Hippocampal formation (tissue), 2 donors: Measurements from ENCODE around the gene COMMD4.
"Not testable (repeated sequence)": the region's sequence is repeated elsewhere in the genome, so short reads cannot be mapped to it uniquely, and the experiment has no call there.

Experiments
- DNase-seq, 2 donors: peaks; one replicate each; lab custom pipeline; 2025; lab: John Stamatoyannopoulos, UW

Gene COMMD4

GRCh38 chr15:75371901-75372688 lies 36.2 kb downstream of the COMMD4 start:
- no peak for DNase-seq

DNA sequence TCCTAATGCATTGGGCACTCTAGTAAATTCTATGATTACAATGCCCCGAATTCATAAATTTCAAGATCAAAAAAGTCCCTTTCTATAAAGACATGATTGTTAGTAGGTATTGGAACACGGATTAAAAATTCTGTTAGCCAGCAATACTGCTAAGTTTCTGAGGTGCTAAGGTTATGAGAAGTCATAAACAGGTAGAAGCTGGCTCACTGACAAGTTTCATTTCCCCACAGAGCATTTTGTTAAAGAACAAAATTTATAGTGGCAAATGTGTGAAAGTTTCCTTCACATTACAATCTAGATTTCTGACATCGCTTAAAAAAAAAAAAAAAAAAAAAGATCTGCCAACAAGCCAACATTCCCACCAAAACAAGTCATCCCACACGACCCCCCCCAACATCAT lies 44.9 kb downstream of the COMMD4 start:
- DNase-seq: no peak

GRCh38 chr15:75383986-75384385 lies 48.1 kb downstream of the COMMD4 start:
- DNase-seq: not testable (repeated sequence)
